Neural progenitor cell (in vitro differentiated cells): ENCODE results near the gene RNF34.

Source experiments
- EZH2 ChIP-seq: fragments of 200-600 bp; sonication (generic); IDR thresholded peaks from 2 replicates; pipeline ENCODE4 v1.6.1; 2017; ENCODE audit warnings: antibody characterized with exemption, mild to moderate bottlenecking, moderate library complexity
- EZH2phosphoT487 ChIP-seq: fragments of 200-600 bp; sonication (generic); IDR thresholded peaks from 2 replicates; pipeline ENCODE4 v1.6.1; 2017; ENCODE audit warnings: antibody characterized with exemption
- TF ChIP-seq, protein P1 (sequence below): fragments of 200-600 bp; sonication (generic); IDR thresholded peaks from 2 replicates; pipeline ENCODE4 v1.5.1; 2017; ENCODE audit warnings: antibody characterized with exemption, mild to moderate bottlenecking

GRCh38 chr12:121440768-121441167, 40.9 kb downstream of the RNF34 start:
- TF ChIP-seq, protein P1, sequence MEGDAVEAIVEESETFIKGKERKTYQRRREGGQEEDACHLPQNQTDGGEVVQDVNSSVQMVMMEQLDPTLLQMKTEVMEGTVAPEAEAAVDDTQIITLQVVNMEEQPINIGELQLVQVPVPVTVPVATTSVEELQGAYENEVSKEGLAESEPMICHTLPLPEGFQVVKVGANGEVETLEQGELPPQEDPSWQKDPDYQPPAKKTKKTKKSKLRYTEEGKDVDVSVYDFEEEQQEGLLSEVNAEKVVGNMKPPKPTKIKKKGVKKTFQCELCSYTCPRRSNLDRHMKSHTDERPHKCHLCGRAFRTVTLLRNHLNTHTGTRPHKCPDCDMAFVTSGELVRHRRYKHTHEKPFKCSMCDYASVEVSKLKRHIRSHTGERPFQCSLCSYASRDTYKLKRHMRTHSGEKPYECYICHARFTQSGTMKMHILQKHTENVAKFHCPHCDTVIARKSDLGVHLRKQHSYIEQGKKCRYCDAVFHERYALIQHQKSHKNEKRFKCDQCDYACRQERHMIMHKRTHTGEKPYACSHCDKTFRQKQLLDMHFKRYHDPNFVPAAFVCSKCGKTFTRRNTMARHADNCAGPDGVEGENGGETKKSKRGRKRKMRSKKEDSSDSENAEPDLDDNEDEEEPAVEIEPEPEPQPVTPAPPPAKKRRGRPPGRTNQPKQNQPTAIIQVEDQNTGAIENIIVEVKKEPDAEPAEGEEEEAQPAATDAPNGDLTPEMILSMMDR, result no peak
- TF ChIP-seq EZH2phosphoT487 (no peak), EZH2 (no peak)
